Endothelial cell of umbilical vein (primary cell): Measurements from ENCODE around the gene GOLGA2. TPM values are rescaled to one million over a fixed set of nuclear protein-coding genes. Genes with fewer than 3 reads are reported as not detected.

Source experiments
- BruUV-seq: library from RNA; stranded (reverse); fragments of 400-500 nt; replicated peaks from 2 replicates; lab custom pipeline; 2021; lab: Mats Ljungman, UMichigan
- CTCF ChIA-PET: fragments of 300-600, 350-600 bp; sonication (Branson Sonifier 250); formaldehyde crosslinking; loops from one replicate; lab custom pipeline; 2021; ENCODE audit warnings: antibody characterized with exemption, inconsistent platforms; lab: Charles Lee
- POLR2A ChIA-PET: fragments of 300-600, 350-600 bp; sonication (Branson Sonifier 250); formaldehyde crosslinking; loops from one replicate; lab custom pipeline; 2021; ENCODE audit warnings: antibody characterized with exemption, inconsistent platforms; lab: Charles Lee
- DNase-seq: peaks from one replicate; pipeline ENCODE4 v3.0.0-alpha.2; 2011; ENCODE audit warnings: low read depth, low spot score
- FAIRE-seq: peaks from 2 replicates; lab custom pipeline; 2011; peaks lifted over from hg19 to GRCh38; lab: Jason Lieb, UNC
- H2AFZ ChIP-seq: 2 replicates; pipeline ENCODE4 v1.6.0; 2012; ENCODE audit warnings: low read depth, low read length, control low read depth, inconsistent platforms
- H3K27ac ChIP-seq: 2 replicates; pipeline ENCODE4 v1.5.1; 2011; ENCODE audit warnings: low read depth, mild to moderate bottlenecking, control low read depth, low read length, moderate library complexity; ENCODE audit not compliant: insufficient read depth
- H3K27me3 ChIP-seq, 2 experiments: 2 replicates each; pipeline versions ENCODE4 v1.6.0 to v1.6.1; 2011; ENCODE audit warnings: low read length in 2 of 2, mixed read lengths in 1 of 2; ENCODE audit not compliant: control insufficient read depth in 2 of 2, insufficient read depth in 2 of 2
- H3K36me3 ChIP-seq, 2 experiments: 2 replicates in 1 of 2; 3 replicates in 1 of 2; pipeline ENCODE4 v1.5.1; 2011; ENCODE audit warnings: low read length in 2 of 2, mild to moderate bottlenecking in 1 of 2, moderate library complexity in 1 of 2; ENCODE audit not compliant: control insufficient read depth in 2 of 2, insufficient read depth in 2 of 2; ENCODE audit errors: extremely low read depth in 1 of 2
- H3K4me1 ChIP-seq: 3 replicates; pipeline ENCODE4 v1.5.1; 2011; ENCODE audit warnings: mild to moderate bottlenecking, low read length; ENCODE audit not compliant: control insufficient read depth, insufficient read depth; ENCODE audit errors: extremely low read depth
- H3K4me2 ChIP-seq: 2 replicates; pipeline ENCODE4 v1.6.1; 2011; ENCODE audit warnings: low read length, control low read depth, mixed read lengths; ENCODE audit not compliant: insufficient read depth
- H3K4me3 ChIP-seq, 3 experiments: fragments of 200-600 bp in 1 of 3; sonication (generic), shearing (Covaris generic) in 1 of 3; replicated peaks in 1 of 3; 2 replicates each; pipeline ENCODE4 v1.5.1; 2011 to 2016; ENCODE audit warnings: control low read depth in 3 of 3, low read length in 3 of 3, mild to moderate bottlenecking in 2 of 3, inconsistent platforms in 1 of 3, low read depth in 1 of 3, moderate library complexity in 1 of 3; ENCODE audit not compliant: insufficient read depth in 1 of 3
- H3K79me2 ChIP-seq: 2 replicates; pipeline ENCODE4 v1.6.0; 2012; ENCODE audit warnings: low read length, inconsistent platforms; ENCODE audit not compliant: control insufficient read depth, insufficient read depth
- H3K9ac ChIP-seq: replicated peaks from 2 replicates; pipeline ENCODE3; 2011; ENCODE audit warnings: low read length, control low read depth; ENCODE audit not compliant: insufficient read depth; ENCODE audit errors: extremely low read depth
- H3K9me1 ChIP-seq: replicated peaks from 3 replicates; pipeline ENCODE4 v1.6.0; 2011; ENCODE audit warnings: mild to moderate bottlenecking, low read length; ENCODE audit not compliant: control insufficient read depth, insufficient read depth; ENCODE audit errors: extremely low read depth
- H3K9me3 ChIP-seq: replicated peaks from 2 replicates; pipeline ENCODE4 v1.5.1; 2012; ENCODE audit warnings: low read length, inconsistent platforms; ENCODE audit not compliant: control insufficient read depth, insufficient read depth
- H4K20me1 ChIP-seq: replicated peaks from 2 replicates; pipeline ENCODE3; 2011; ENCODE audit warnings: mild to moderate bottlenecking, low read length; ENCODE audit not compliant: control insufficient read depth, insufficient read depth; ENCODE audit errors: extremely low read depth
- CTCF ChIP-seq, 2 donors: IDR thresholded peaks; 1 replicate in 1 of 2; 2 replicates in 1 of 2; pipeline ENCODE4 v1.5.1; 2011; ENCODE audit warnings: low read length in 2 of 2, mild to moderate bottlenecking in 2 of 2, moderate library complexity in 2 of 2, control low read depth in 1 of 2, inconsistent platforms in 1 of 2, low read depth in 1 of 2; ENCODE audit not compliant: insufficient read depth in 1 of 2; ENCODE audit errors: extremely low read depth in 1 of 2
- EZH2 ChIP-seq: IDR thresholded peaks from 2 replicates; pipeline ENCODE4 v1.6.1; 2012; ENCODE audit warnings: borderline replicate concordance, low read depth, mild to moderate bottlenecking, moderate library complexity, low read length, inconsistent platforms; ENCODE audit not compliant: severe bottlenecking
- FOS ChIP-seq: IDR thresholded peaks from 2 replicates; pipeline ENCODE4 v1.6.1; 2011; ENCODE audit warnings: mild to moderate bottlenecking, low read length, moderate library complexity, borderline replicate concordance; ENCODE audit not compliant: insufficient read depth
- GATA2 ChIP-seq: IDR thresholded peaks from 2 replicates; pipeline ENCODE4 v1.7.0; 2011; ENCODE audit warnings: low read depth, mild to moderate bottlenecking, moderate library complexity, mixed read lengths, low read length; ENCODE audit not compliant: insufficient read length, insufficient read depth
- JUN ChIP-seq: IDR thresholded peaks from 2 replicates; pipeline ENCODE4 v1.6.1; 2011; ENCODE audit warnings: borderline replicate concordance, low read depth; ENCODE audit not compliant: insufficient read length, insufficient read depth
- MAX ChIP-seq: IDR thresholded peaks from 2 replicates; pipeline ENCODE4 v1.6.1; 2011; ENCODE audit not compliant: insufficient read depth, insufficient read length
- MYC ChIP-seq: IDR thresholded peaks from one replicate; pipeline ENCODE4 v1.6.1; 2011; ENCODE audit warnings: mild to moderate bottlenecking, low read depth, low read length
- POLR2A ChIP-seq: IDR thresholded peaks from 2 replicates; pipeline ENCODE4 v1.6.1; 2012; ENCODE audit warnings: low read depth, mild to moderate bottlenecking, control low read depth, low read length
- POLR2AphosphoS5 ChIP-seq: IDR thresholded peaks from 2 replicates; pipeline ENCODE4 v1.6.1; 2012; ENCODE audit warnings: low read depth, mild to moderate bottlenecking, control low read depth, low read length, moderate library complexity; ENCODE audit not compliant: insufficient read depth
- dilution Hi-C: fragments of 300-500 bp; cut with MboI; formaldehyde crosslinking; loops from one replicate; pipeline ENCODE4 v1.15.0; 2019; ENCODE audit warnings: low sequenced_read_pairs; ENCODE audit not compliant: extremely low pct_ligation_motif_present
- intact Hi-C: fragments of 100-400 bp; cut with micrococcal nuclease; formaldehyde crosslinking; loops from one replicate; pipeline ENCODE4 v1.10.0; 2022
- polyA plus RNA-seq, 4 experiments: library from polyadenylated mRNA; depleted of rRNA in 3 of 4; stranded (reverse) in 3 of 4; unstranded in 1 of 4; fragments of >200 nt; gene quantifications; 2 replicates each; pipeline versions ENCODE4 v1.2.1 to v1.2.3, GENCODE V29; 2011 to 2012; ENCODE audit warnings: missing spikeins in 1 of 4
- total RNA-seq: library from RNA; stranded (reverse); gene quantifications from 2 replicates; pipeline ENCODE4 v1.2.3, GENCODE V29; 2021

The GOLGA2 gene
- total and polyA plus RNA-seq, 2 donors (not counting 3 experiments of a cell fraction or from before 2014, with no cell fraction given): 52.3 to 114 TPM

GRCh38 chr9:128282500-128282899 lies 6.7 kb upstream of the GOLGA2 start:
- TF ChIP-seq FOS: peak; percentile 86
- TF ChIP-seq MYC: no peak
- TF ChIP-seq GATA2: peak; percentile 36
- TF ChIP-seq POLR2AphosphoS5: peak; percentile 82
- no peak overlapping the region for H2AFZ ChIP-seq
- no peaks in the 10 kb centered on the region for H3K9me1 ChIP-seq
- intact Hi-C loops (no loop called here), dilution Hi-C loops (no loop called here)
- H3K27me3 ChIP-seq: no peaks in the 10 kb centered on the region
- no peaks in the 10 kb centered on the region for H4K20me1 ChIP-seq
- no peak overlapping the region for H3K9ac ChIP-seq
- peaks cover 23% of the 10 kb centered on the region for H3K4me1 ChIP-seq
- CTCF ChIA-PET: interaction anchor here (0.8 to 2.4 kb wide), 3 partner anchors 12 to 59 kb away, joined by 4 to 8 read pairs (median 5); no protein-coding TSS in a partner anchor
- BruUV-seq: no TSS peak
- DNase-seq (peak; percentile 58), FAIRE-seq (peak; percentile 97)
- H3K9me3 ChIP-seq: no peaks in the 10 kb centered on the region
- peaks cover 0 to 6% of the 10 kb centered on the region in 2 experiments for H3K36me3 ChIP-seq
- H3K4me2 ChIP-seq: peak overlapping the region; percentile 55
- POLR2A ChIA-PET: no interaction called here
- peak overlapping the region; percentile 37 for H3K27ac ChIP-seq
- H3K79me2 ChIP-seq: peaks cover under 1% of the 10 kb centered on the region
- no peak overlapping the region for H3K4me3 ChIP-seq

GRCh38 chr9:128280084-128280622 lies 4.3 kb upstream of the GOLGA2 start:
- BruUV-seq: no TSS peak
- no peak overlapping the region for H3K9ac ChIP-seq
- H4K20me1 ChIP-seq: no peaks in the 10 kb centered on the region
- H3K4me2 ChIP-seq: peak overlapping the region; percentile 41
- no peak for DNase-seq
- H3K36me3 ChIP-seq: peaks cover 0 to under 1% of the 10 kb centered on the region in 2 experiments
- H2AFZ ChIP-seq: no peak overlapping the region
- TF ChIP-seq POLR2A (no peak), CTCF (IDR thresholded peaks at IDR 0.05; ENCODE audit: extremely low read depth in 1 of 2, insufficient read depth in 1 of 2, low read depth in 1 of 2, low read length in 2 of 2) (no peak), GATA2 (no peak), FOS (no peak), POLR2AphosphoS5 (no peak), EZH2 (no peak), JUN (no peak), MAX (no peak), MYC (no peak)
- H3K79me2 ChIP-seq: peaks cover 13% of the 10 kb centered on the region
- no peak for FAIRE-seq
- no peak overlapping the region for H3K27ac ChIP-seq
- intact Hi-C loops: no loop called here
- H3K27me3 ChIP-seq: no peaks in the 10 kb centered on the region
- no peak overlapping the region for H3K4me3 ChIP-seq
- dilution Hi-C loops: no loop called here
- H3K9me1 ChIP-seq: no peaks in the 10 kb centered on the region
- CTCF ChIA-PET: interaction anchor here (0.7 to 2.2 kb wide), 3 partner anchors 12 to 15 kb away, joined by 3 to 9 read pairs (median 5); no protein-coding TSS in a partner anchor
- H3K9me3 ChIP-seq: no peaks in the 10 kb centered on the region
- POLR2A ChIA-PET: interaction anchor here (0.7 kb wide), 1 partner anchor 74 kb away, joined by 4 read pairs; no protein-coding TSS in a partner anchor
- peaks cover 31% of the 10 kb centered on the region for H3K4me1 ChIP-seq
